ENCODE data around the gene PSMD12.
"Not testable (repeated sequence)": the region's sequence is repeated elsewhere in the genome, so short reads cannot be mapped to it uniquely, and the experiment has no call there.

Gene PSMD12

DNA sequence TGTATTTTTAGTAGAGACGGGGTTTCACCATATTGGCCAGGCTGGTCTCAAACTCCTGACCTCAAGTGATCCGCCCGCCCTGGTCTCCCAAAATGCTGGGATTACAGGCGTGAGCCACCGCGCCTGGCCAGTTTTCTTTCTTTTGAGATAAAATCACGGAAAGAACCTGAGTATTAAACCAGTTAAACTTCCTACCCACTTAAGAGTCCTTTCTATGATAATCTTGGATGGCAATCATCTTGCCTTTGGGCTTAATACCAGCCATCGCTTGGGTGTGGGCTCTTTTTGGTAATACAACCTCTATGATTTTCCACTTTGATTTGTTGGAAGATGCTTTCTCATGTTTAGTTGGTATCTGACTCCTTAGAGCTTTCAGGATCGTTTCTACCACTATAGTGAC is 34.7 kb upstream of the PSMD12 start:
- ATAC-seq (replicated peaks; ENCODE audit: extremely low read depth, poor library complexity, severe bottlenecking) (no peak), DNase-seq (ENCODE audit: low spot score in 2 of 2) (no peak)
- Mint-ChIP-seq H3K4me3 (peak overlapping the region; percentile 40), H3K4me1 (peaks cover 65% of the 10 kb centered on the region), H3K9me3 (no peaks in the 10 kb centered on the region), H3K27ac (ENCODE audit: low read depth) (peak overlapping the region; percentile 77), H3K36me3 (ENCODE audit: insufficient read depth) (peaks cover 33% of the 10 kb centered on the region), H3K27me3 (no peaks in the 10 kb centered on the region)

DNA sequence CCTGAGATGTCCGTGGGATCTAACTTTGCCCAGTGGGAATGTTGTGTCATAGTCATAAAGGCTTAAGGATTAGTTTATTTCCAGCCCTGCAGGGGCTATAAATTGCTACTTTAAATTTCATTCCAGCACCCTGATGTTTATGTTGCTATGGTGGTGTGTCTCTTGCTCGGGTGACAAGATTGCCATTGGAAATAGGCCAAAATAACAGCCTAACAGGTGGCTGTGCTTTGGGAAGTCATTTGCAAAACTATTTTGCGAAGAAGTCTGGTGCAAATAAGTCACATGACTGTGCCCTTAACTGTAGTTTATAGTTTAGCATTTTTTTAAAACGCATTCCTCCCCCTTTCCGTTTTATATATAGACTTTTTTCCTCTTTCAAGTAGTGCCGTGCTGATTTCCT is 33.8 kb upstream of the PSMD12 start:
- DNase-seq (ENCODE audit: low spot score in 2 of 2) (no peak), ATAC-seq (replicated peaks; ENCODE audit: extremely low read depth, poor library complexity, severe bottlenecking) (no peak)
- Mint-ChIP-seq H3K4me1 (peaks cover 60% of the 10 kb centered on the region), H3K36me3 (ENCODE audit: insufficient read depth) (peaks cover 34% of the 10 kb centered on the region), H3K27ac (ENCODE audit: low read depth) (peak overlapping the region; percentile 77), H3K9me3 (no peaks in the 10 kb centered on the region), H3K27me3 (no peaks in the 10 kb centered on the region), H3K4me3 (peak overlapping the region; percentile 40)

DNA sequence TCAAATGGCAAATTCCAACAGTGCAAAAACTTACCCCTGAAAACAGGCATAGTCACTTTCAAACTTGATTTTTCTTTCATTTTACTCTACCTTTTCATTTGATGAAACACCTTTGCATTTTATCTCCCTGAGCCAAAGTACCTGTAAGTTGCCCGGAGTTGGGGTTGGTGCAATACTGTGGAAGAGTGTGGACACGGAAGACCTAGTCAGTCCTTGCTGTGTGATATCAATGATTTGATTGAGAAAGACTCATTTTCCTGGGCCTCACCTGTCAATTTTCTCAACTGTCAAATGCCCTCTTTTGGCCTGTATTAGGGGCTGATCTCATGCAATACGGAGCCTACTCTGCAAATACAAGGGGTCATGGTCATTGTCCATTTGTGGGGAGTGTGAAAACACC is 33.3 kb upstream of the PSMD12 start:
- ATAC-seq (replicated peaks; ENCODE audit: extremely low read depth, poor library complexity, severe bottlenecking): no peak
- H3K4me3 Mint-ChIP-seq: peak overlapping the region; percentile 40
- H3K27ac Mint-ChIP-seq (ENCODE audit: low read depth): peak overlapping the region; percentile 77
- H3K4me1 Mint-ChIP-seq: peaks cover 56% of the 10 kb centered on the region
- H3K27me3 Mint-ChIP-seq: no peaks in the 10 kb centered on the region
- no peaks in the 10 kb centered on the region for H3K9me3 Mint-ChIP-seq
- DNase-seq (ENCODE audit: low spot score in 2 of 2): no peak
- H3K36me3 Mint-ChIP-seq (ENCODE audit: insufficient read depth): peaks cover 33% of the 10 kb centered on the region

DNA sequence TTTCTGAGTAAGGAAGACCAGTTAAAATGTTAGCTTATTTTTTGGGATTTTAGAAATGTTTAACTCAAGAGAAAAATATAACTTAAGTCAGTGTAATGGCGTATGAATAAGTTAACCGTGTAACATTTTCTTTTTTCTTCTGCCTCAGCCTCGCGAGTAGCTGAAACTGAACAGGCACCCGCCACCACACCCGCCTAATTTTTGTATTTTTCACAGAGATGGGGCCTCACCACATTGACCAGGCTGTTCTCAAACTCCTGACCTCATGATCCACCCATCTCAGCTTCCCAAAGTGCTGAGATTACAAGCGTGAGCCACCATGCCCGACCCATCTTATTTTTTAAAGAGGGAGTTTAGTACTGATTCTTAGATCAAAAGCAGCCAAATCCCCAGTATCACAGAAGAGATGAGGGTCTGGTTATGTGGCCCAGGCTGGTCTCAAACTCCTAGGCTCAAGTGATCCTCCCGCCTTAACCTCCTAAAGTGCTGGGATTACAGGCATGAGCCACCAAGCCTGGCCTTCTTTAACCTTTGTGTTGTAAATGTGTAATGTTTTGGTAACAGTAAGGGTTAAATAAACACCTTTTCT is 27.5 kb upstream of the PSMD12 start:
- peak overlapping the region; percentile 90 for H3K27ac Mint-ChIP-seq (ENCODE audit: low read depth)
- H3K9me3 Mint-ChIP-seq: no peaks in the 10 kb centered on the region
- H3K4me1 Mint-ChIP-seq: peaks cover 47% of the 10 kb centered on the region

DNA sequence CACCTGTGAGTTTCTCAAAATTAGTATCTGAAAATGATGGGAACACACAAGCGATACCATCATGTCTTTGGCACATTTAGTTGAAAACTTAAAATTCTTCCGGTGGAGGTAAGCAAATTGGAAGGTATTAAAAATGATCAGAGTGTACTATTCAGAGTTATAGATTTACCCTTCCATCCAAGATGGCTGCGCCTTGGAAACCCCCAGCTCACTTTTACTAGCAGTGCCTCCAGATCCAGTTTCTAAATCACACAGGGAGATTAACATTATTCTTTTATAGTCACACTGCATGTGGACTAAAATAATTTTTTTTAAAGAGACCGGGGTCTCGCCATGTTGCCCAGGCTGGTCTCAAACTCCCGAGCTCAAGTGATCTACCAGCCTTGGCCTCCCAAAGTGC is 25.7 kb upstream of the PSMD12 start:
- H3K36me3 Mint-ChIP-seq (ENCODE audit: insufficient read depth): peaks cover 17% of the 10 kb centered on the region
- peak overlapping the region; percentile 90 for H3K27ac Mint-ChIP-seq (ENCODE audit: low read depth)
- H3K4me3 Mint-ChIP-seq: peak overlapping the region; percentile 75

More for the DNA sequence above, 27.5 kb upstream of the PSMD12 start:
- no peak overlapping the region for H3K4me3 Mint-ChIP-seq
- ATAC-seq (replicated peaks; ENCODE audit: extremely low read depth, poor library complexity, severe bottlenecking): no peak
- no peaks in the 10 kb centered on the region for H3K27me3 Mint-ChIP-seq
- DNase-seq (ENCODE audit: low spot score in 2 of 2): no peak
- peaks cover 24% of the 10 kb centered on the region for H3K36me3 Mint-ChIP-seq (ENCODE audit: insufficient read depth)

DNA sequence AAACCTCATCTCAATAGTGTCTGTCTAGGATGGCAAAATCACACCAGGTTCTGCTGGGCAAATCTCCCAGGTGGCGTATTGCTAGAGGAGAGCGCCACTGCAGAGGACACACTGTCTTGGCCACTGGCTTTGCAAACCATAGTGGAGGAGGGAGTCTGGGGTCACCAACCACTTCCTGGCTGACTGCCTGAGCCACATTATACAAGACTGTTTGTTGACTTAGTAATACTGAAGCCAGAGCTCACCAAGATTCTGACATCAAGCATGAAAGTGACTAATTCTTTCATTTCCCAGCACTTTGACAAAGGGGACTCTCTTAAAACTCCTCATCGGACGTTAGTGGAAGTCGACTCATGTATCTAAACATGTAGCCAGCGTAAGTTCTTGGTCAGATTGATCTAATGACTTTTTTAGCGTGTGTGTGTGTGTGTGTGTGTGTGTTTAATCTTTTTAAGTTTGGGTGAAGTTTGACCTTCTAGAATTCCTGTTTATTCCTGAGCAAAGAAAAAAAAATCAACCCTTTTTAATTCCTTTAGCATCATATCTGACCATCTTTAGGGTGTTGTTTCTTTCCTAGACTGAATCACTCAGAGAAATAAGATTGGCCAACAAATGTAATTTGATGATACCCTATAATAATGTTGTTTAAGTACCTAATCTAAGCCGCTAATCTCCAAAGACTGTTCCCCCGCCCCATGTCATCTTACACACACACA is 24.4 kb upstream of the PSMD12 start:
- Mint-ChIP-seq H3K36me3 (ENCODE audit: insufficient read depth) (peaks cover 21% of the 10 kb centered on the region), H3K4me1 (peaks cover 62% of the 10 kb centered on the region), H3K27ac (ENCODE audit: low read depth) (peak overlapping the region; percentile 90), H3K27me3 (no peaks in the 10 kb centered on the region), H3K4me3 (peak overlapping the region; percentile 75), H3K9me3 (no peaks in the 10 kb centered on the region)
- ATAC-seq (replicated peaks; ENCODE audit: extremely low read depth, poor library complexity, severe bottlenecking): peak; percentile 89
- DNase-seq (ENCODE audit: low spot score in 2 of 2): peak; percentile 30 to 45

More for the DNA sequence above, 25.7 kb upstream of the PSMD12 start:
- H3K4me1 Mint-ChIP-seq: peaks cover 51% of the 10 kb centered on the region
- ATAC-seq (replicated peaks; ENCODE audit: extremely low read depth, poor library complexity, severe bottlenecking) (no peak), DNase-seq (ENCODE audit: low spot score in 2 of 2) (no peak)
- no peaks in the 10 kb centered on the region for H3K9me3 Mint-ChIP-seq
- H3K27me3 Mint-ChIP-seq: no peaks in the 10 kb centered on the region

DNA sequence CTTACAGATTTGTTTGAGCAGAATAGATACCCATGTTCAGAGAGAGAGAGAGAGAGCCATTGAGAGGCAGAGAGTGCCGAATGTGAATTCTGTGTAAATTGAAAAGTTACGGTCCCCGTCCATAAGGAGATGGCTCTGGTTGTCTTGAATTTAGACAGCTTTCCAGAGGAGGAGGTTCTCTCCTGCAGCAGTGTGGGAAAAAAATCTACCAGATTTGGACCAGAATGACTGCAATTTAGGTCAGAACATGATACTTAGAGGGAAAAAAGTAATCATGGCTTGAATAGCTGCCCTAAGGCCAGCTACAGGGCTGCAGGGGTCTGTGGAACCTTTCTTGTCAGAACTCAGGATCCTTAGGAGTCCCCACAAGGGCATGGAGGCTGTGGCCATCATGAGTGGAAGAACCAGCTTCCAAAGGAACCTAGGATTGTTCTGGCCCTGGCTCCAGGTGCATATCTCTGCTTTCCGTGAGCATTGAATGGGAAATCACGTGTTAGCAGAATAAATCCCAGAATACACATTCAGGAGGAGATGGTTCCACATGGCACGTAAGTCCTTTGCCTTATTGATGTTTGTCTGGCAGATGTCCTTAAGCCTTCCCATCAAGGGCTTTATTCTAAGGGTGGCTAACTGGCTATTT is 23.7 kb upstream of the PSMD12 start:
- H3K9me3 Mint-ChIP-seq: no peaks in the 10 kb centered on the region
- H3K36me3 Mint-ChIP-seq (ENCODE audit: insufficient read depth): peaks cover 23% of the 10 kb centered on the region
- peak overlapping the region; percentile 75 for H3K4me3 Mint-ChIP-seq
- H3K27ac Mint-ChIP-seq (ENCODE audit: low read depth): peak overlapping the region; percentile 90
- DNase-seq (ENCODE audit: low spot score in 2 of 2): no peak
- H3K4me1 Mint-ChIP-seq: peaks cover 62% of the 10 kb centered on the region
- no peak for ATAC-seq (replicated peaks; ENCODE audit: extremely low read depth, poor library complexity, severe bottlenecking)
- no peaks in the 10 kb centered on the region for H3K27me3 Mint-ChIP-seq

DNA sequence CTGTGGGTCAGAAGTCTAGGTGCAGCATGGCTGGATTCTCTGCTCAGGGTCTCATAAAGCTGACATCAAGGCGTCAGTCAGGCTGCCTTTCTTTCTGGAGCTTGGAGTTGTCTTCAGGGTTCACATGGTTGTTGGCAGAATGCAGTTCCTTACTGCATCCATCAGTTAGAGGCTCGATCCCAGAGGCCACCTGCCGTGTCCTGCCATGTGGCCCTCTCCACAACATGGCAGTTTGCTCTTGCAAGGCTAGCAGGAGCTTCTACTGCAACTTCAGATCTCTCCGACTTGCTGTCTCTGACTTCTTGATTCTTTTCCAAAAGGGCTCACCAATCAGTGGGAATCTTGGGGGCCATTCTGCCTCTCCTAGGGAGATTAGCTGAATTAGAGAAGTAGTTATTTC is 22.6 kb upstream of the PSMD12 start:
- DNase-seq (ENCODE audit: low spot score in 2 of 2): no peak
- Mint-ChIP-seq H3K4me3 (no peak overlapping the region), H3K27ac (ENCODE audit: low read depth) (peak overlapping the region; percentile 90), H3K27me3 (no peaks in the 10 kb centered on the region), H3K9me3 (no peaks in the 10 kb centered on the region), H3K4me1 (peaks cover 62% of the 10 kb centered on the region), H3K36me3 (ENCODE audit: insufficient read depth) (peaks cover 22% of the 10 kb centered on the region)
- no peak for ATAC-seq (replicated peaks; ENCODE audit: extremely low read depth, poor library complexity, severe bottlenecking)

DNA sequence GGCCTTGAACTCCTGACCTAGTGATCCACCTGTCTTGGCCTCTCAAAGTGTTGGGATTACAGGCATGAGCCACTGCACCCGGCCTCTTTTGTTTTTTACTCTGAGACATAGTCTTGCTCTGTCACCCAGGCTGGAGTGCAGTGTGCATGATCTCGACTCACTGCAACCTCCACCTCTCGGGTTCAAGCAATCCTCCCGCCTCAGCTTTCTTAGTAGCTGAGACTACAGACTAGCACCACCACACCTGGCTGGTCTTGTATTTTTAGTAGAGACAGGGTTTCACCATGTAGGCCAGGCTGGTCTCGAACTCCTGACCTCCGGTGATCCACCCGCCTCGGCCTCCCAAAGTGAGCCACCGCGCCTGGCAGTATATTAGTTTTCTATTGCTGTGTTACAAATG is 22.2 kb upstream of the PSMD12 start:
- peaks cover 66% of the 10 kb centered on the region for H3K4me1 Mint-ChIP-seq
- H3K4me3 Mint-ChIP-seq; H3K27me3 Mint-ChIP-seq; H3K9me3 Mint-ChIP-seq; ATAC-seq (replicated peaks; ENCODE audit: extremely low read depth, poor library complexity, severe bottlenecking); DNase-seq (ENCODE audit: low spot score in 2 of 2): not testable (repeated sequence)
- peak overlapping the region; percentile 90 for H3K27ac Mint-ChIP-seq (ENCODE audit: low read depth)
- H3K36me3 Mint-ChIP-seq (ENCODE audit: insufficient read depth): peaks cover 24% of the 10 kb centered on the region

DNA sequence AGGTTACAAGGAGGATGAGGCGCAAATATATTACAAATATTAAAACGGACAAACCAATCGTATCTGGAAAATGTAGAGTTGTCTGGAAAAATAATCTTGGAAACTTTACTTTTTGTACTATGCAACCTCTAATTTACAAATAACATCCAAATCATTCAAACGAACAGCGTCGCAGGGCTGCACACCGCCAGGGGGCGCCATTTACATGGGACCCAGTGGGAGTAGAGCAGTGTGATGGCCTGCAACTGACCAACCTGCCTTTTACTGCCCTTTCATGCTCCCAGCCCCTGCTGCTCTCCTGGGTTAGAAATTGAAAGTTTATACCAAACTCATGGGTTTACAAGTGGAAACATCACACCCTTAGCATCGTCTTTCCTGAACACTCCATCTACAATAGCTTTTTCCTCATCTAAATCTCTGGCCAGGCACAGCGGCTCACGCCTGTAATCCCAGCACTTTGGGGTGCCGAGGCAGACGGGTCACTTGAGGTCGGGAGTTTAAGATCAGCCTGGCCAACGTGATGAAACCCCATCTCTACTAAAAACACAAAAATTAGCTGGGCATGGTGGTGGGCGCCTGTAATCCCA is 20.7 kb upstream of the PSMD12 start:
- Mint-ChIP-seq H3K27ac (ENCODE audit: low read depth) (peak overlapping the region; percentile 90), H3K27me3 (no peaks in the 10 kb centered on the region), H3K36me3 (ENCODE audit: insufficient read depth) (peaks cover 23% of the 10 kb centered on the region), H3K4me3 (peak overlapping the region; percentile 28), H3K4me1 (peaks cover 68% of the 10 kb centered on the region), H3K9me3 (no peaks in the 10 kb centered on the region)
- ATAC-seq (replicated peaks; ENCODE audit: extremely low read depth, poor library complexity, severe bottlenecking) (no peak), DNase-seq (ENCODE audit: low spot score in 2 of 2) (peak in 1 of 2 donors; percentile 37)

DNA sequence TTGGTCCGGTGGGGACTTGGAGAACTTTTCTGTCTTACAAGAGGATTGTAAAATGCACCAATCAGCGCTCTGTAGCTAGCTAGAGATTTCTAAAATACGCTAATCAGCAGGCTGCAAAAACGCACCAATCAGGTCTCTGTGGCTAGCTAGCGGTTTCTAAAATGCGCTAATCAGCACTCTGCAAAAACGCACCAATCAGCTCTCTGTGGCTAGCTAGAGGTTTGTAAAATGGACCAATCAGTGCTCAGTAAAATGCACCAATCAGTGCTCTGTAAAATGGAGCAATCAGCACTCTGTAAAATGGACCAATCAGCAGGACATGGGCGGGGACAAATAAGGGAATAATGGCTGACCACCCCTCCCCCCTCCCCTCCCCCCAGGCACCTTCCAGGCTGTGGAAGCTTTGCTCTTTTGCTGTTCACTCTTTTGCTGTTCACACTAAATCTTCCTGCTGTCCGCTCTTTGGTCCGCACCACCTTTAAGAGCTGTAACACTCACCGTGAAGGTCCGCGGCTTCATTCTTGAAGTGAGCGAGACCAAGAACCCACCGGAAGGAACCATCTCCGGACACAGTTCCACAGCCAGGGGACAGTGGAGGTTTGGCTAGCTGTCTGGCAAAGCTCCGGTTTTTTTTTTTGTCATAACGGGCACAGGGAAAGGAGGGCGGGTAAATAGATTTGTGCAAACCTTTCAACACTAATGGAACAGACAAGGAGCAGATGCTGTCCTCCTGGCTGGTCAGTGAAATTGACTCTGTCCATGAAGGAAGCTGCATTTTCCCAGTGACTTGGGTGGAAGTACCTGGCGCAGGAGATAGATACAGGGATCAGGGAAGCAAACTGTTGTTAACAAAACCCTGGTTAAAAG is 19.0 kb upstream of the PSMD12 start:
- peaks cover 60% of the 10 kb centered on the region for H3K4me1 Mint-ChIP-seq
- no peak for ATAC-seq (replicated peaks; ENCODE audit: extremely low read depth, poor library complexity, severe bottlenecking)
- H3K4me3 Mint-ChIP-seq: no peak overlapping the region
- DNase-seq (ENCODE audit: low spot score in 2 of 2): no peak
- no peaks in the 10 kb centered on the region for H3K9me3 Mint-ChIP-seq
- no peak overlapping the region for H3K27ac Mint-ChIP-seq (ENCODE audit: low read depth)
- peaks cover 27% of the 10 kb centered on the region for H3K36me3 Mint-ChIP-seq (ENCODE audit: insufficient read depth)
- no peaks in the 10 kb centered on the region for H3K27me3 Mint-ChIP-seq

DNA sequence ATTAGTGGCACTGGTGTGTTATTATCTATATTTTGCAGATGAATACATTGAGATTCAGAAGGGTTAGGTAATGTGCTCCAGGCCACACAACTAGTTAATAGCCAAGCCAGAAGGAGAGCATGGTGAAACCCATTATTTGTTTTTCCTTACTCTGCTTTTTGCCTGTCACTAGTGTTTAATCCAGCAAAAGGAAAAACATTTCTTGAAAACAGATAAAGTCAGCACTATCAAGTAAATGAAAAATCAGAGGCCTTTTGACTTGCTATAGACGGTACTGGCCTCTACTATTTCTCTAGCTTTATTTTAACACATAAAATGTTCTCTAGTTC is 15.5 kb upstream of the PSMD12 start:
- no peak for DNase-seq (ENCODE audit: low spot score in 2 of 2)
- Mint-ChIP-seq H3K9me3 (no peaks in the 10 kb centered on the region), H3K4me3 (peak overlapping the region; percentile 35), H3K27ac (ENCODE audit: low read depth) (peak overlapping the region; percentile 79), H3K4me1 (peaks cover 47% of the 10 kb centered on the region), H3K36me3 (ENCODE audit: insufficient read depth) (peaks cover 34% of the 10 kb centered on the region), H3K27me3 (no peaks in the 10 kb centered on the region)
- ATAC-seq (replicated peaks; ENCODE audit: extremely low read depth, poor library complexity, severe bottlenecking): no peak
